Cardiac atrium fibroblast (primary cell): ENCODE results near the gene MYLK. TPM values are rescaled to one million over a fixed set of nuclear protein-coding genes. Genes with fewer than 3 reads are reported as not detected.

Experiments used
- total RNA-seq: library from RNA; depleted of rRNA; stranded (reverse); fragments of >200 nt; gene quantifications from 2 replicates; pipeline ENCODE4 v1.2.3, GENCODE V29; 2015

Gene MYLK, protein sequence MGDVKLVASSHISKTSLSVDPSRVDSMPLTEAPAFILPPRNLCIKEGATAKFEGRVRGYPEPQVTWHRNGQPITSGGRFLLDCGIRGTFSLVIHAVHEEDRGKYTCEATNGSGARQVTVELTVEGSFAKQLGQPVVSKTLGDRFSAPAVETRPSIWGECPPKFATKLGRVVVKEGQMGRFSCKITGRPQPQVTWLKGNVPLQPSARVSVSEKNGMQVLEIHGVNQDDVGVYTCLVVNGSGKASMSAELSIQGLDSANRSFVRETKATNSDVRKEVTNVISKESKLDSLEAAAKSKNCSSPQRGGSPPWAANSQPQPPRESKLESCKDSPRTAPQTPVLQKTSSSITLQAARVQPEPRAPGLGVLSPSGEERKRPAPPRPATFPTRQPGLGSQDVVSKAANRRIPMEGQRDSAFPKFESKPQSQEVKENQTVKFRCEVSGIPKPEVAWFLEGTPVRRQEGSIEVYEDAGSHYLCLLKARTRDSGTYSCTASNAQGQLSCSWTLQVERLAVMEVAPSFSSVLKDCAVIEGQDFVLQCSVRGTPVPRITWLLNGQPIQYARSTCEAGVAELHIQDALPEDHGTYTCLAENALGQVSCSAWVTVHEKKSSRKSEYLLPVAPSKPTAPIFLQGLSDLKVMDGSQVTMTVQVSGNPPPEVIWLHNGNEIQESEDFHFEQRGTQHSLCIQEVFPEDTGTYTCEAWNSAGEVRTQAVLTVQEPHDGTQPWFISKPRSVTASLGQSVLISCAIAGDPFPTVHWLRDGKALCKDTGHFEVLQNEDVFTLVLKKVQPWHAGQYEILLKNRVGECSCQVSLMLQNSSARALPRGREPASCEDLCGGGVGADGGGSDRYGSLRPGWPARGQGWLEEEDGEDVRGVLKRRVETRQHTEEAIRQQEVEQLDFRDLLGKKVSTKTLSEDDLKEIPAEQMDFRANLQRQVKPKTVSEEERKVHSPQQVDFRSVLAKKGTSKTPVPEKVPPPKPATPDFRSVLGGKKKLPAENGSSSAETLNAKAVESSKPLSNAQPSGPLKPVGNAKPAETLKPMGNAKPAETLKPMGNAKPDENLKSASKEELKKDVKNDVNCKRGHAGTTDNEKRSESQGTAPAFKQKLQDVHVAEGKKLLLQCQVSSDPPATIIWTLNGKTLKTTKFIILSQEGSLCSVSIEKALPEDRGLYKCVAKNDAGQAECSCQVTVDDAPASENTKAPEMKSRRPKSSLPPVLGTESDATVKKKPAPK (N-terminal part only)
- total RNA-seq: 0.54 and 1.9 TPM in 2 replicates

DNA sequence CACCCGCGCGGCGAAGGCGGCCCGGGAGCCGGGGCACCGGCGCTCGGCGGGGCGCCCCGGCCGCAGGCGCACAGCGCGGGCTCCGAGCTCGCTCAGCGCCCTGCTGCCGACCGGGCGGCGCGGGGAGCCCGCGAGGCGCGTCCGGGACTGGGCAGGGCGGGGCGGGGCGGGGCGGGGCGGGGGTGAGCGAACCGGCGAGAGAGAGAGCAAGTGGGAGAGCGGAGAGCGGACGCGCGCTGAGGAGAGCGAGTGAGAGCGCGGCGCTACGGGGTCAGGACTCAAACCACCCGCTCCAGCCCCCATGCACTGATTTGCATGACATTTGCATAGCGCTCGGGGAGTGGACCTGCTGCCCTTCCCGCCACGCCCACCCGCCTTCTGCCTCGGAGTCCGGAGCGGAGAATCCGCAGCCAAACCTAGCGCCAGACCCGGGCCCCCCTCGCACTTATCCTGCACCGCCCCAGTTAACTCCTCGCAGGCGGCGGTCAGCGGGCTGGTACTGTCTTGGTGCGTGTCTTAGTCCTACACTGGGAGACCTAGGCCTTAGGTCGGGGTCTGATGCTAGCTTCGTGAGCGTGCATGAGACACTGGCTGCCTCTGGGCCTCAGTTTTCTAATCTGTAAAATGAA lies at the start of gene MYLK:
Gene MYLK, minus strand, starts transcription at position 130 of the 629 bp plus-strand sequence. CDS start 90,491 bp downstream, outside the sequence.

DNA sequence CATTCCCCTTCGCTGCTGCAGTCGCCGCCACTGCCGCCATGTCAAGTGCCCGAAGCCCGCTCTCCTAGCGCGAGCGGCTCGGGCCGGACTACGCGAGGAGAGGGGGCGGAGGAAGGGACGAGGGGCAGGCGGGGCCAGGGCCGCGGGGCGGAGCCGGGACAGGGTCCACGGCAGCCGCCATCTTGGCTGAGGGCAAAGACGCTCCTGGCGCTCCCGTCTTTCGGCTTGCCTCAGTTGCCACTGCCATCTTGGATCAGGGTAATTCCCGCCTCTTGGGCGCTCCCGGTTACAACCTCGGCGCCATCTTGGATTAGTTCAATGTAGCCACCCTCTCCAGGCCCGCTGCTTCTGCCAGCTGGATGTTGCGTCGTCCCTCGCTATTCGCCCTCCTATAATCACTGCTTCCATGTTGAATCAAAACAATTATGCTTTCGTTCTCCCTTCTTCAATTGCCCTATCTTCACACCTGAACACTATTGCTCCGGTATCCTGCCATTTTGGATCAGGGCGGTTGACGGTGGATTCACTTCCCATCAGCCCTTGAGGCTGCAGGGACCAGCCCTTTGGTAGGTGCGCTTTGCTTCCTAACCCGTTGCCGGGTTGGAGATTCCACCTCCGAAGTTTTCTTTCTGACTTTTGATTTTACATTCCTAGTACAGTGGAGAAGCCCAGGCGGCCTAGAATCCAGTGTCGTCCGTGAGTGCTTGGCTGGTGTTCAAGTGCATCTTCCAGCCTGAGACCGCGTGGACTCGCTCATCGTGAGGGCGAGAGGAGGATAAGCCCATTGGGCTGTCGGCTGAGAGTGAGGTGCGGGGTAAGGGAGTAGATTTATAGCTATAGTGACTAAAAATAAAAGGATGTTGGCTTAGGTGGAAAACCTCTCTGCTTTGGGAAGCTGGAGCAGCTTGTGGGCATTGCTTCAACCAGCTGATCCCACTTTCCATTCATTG lies 298.9 kb downstream of the MYLK start, which contains the start of gene HACD2:
Gene HACD2, minus strand, starts transcription at position 66 of the 950 bp plus-strand sequence. Its CDS starts 26 bp downstream, at position 40.

Other genes starting within 250 kb of the MYLK start
- 2.6 and 19.3 TPM in 2 replicates for gene CCDC14, start 76.9 kb upstream of the MYLK start, total RNA-seq
- gene ROPN1, start 107.8 kb upstream of the MYLK start, total RNA-seq: not detected in 2 replicates
- 0.81 and 3.6 TPM in 2 replicates for gene KALRN, start 149.0 kb upstream of the MYLK start, total RNA-seq